CD4-positive, alpha-beta T cell treated with Interleukin-4 for 1 hour (primary cell): ENCODE data around the gene CNTNAP2.

Source experiments
- DNase-seq, 2 donors: peaks; one replicate each; pipeline ENCODE4 v3.0.0-alpha.2; 2020 to 2022

CNTNAP2 gene

GRCh38 chr7:147523056-147523455 is 1406.5 kb downstream of the CNTNAP2 start:
- no peak for DNase-seq

GRCh38 chr7:147524726-147525250 is 1408.2 kb downstream of the CNTNAP2 start:
- no peak for DNase-seq

- DNase-seq, result no peak
Observed at GRCh38 chr7:147525325-147525724, 1408.7 kb downstream of the CNTNAP2 start.

GRCh38 chr7:147535701-147536111 is 1419.1 kb downstream of the CNTNAP2 start:
- DNase-seq, result no peak

- DNase-seq, result no peak
Observed at GRCh38 chr7:147539685-147540084, 1423.1 kb downstream of the CNTNAP2 start.

- no peak for DNase-seq
Observed at GRCh38 chr7:147540743-147541142, 1424.1 kb downstream of the CNTNAP2 start.

GRCh38 chr7:147541261-147541660 is 1424.7 kb downstream of the CNTNAP2 start:
- no peak for DNase-seq

GRCh38 chr7:147547252-147547897 is 1430.8 kb downstream of the CNTNAP2 start:
- DNase-seq, result no peak

GRCh38 chr7:147556317-147556716 is 1439.7 kb downstream of the CNTNAP2 start:
- DNase-seq, result no peak

- DNase-seq, result no peak
Observed at GRCh38 chr7:147563669-147564068, 1447.1 kb downstream of the CNTNAP2 start.

GRCh38 chr7:147564786-147565476 is 1448.3 kb downstream of the CNTNAP2 start:
- DNase-seq, result no peak

- DNase-seq, result no peak
Observed at GRCh38 chr7:147567043-147567442, 1450.4 kb downstream of the CNTNAP2 start.

- DNase-seq, result no peak
Observed at GRCh38 chr7:147569116-147569913, 1452.7 kb downstream of the CNTNAP2 start.

- DNase-seq, result no peak
Observed at GRCh38 chr7:147570390-147570789, 1453.8 kb downstream of the CNTNAP2 start.

GRCh38 chr7:147571436-147572185 is 1455.0 kb downstream of the CNTNAP2 start:
- no peak for DNase-seq

GRCh38 chr7:147578196-147578595 is 1461.6 kb downstream of the CNTNAP2 start:
- DNase-seq, result no peak

GRCh38 chr7:147579148-147579547 is 1462.5 kb downstream of the CNTNAP2 start:
- DNase-seq, result no peak

- no peak for DNase-seq
Observed at GRCh38 chr7:147584771-147585193, 1468.2 kb downstream of the CNTNAP2 start.

- no peak for DNase-seq
Observed at GRCh38 chr7:147586110-147586509, 1469.5 kb downstream of the CNTNAP2 start.

- no peak for DNase-seq
Observed at GRCh38 chr7:147586526-147586925, 1469.9 kb downstream of the CNTNAP2 start.

GRCh38 chr7:147593271-147594057 is 1476.9 kb downstream of the CNTNAP2 start:
- DNase-seq, result no peak

- no peak for DNase-seq
Observed at GRCh38 chr7:147595042-147595441, 1478.4 kb downstream of the CNTNAP2 start.
